ENCODE results near the gene PRR27. TPM values are rescaled to one million over a fixed set of nuclear protein-coding genes. Genes with fewer than 3 reads are reported as not detected.

PRR27 gene
- total RNA-seq (2014; rRNA removed; shearing (Covaris generic)): not detected in 2 replicates
- not detected in 2 replicates for polyA plus RNA-seq (2015; cell fraction: cytosol; rRNA removed)
- polyA plus RNA-seq (2015; cell fraction: nucleus; rRNA removed): not detected in 2 replicates

DNA sequence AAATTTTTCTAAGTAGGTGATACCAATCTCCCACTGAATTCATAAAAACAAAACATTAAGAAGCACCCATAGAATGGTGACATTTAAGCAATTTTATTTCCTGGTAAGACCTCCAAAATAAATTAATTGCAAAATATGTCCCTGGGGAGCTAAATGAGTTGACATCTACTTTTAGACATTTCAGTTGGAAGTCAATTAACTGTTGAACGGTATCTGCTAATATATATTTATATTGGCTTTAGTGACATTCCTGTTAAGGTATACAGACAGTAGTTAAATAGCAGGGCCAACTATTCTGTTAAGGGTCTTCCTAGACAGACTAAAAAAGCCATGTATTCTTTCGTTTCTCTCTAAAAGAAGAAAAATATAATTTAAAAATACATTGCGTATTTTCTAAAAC, at the start of gene PRR27:
Gene PRR27, plus strand, starts transcription at position 301 of the 400 bp plus-strand sequence. CDS start 139 bp downstream, outside the sequence.
- DNase-seq (ENCODE audit: low read depth): no peak

DNA sequence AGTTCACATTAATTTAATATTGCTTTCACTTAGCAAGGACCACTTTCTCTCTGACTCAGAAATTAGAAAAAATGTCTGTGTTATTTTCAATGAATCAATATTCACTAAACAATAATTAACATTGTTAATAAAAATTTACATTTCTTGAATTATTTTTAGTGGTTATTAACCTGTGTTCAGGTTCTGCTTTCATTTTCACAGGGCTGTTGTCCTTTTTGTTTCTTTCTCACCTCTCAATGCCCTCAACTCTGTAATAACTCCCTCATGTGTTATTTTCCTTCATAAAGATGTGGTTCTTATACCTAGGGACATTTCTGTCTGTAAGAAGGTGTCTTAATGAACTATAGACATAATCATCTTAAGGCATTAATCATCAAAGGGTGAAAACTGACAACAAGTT, 43.1 kb upstream of the PRR27 start:
- DNase-seq (ENCODE audit: low read depth): no peak

DNA sequence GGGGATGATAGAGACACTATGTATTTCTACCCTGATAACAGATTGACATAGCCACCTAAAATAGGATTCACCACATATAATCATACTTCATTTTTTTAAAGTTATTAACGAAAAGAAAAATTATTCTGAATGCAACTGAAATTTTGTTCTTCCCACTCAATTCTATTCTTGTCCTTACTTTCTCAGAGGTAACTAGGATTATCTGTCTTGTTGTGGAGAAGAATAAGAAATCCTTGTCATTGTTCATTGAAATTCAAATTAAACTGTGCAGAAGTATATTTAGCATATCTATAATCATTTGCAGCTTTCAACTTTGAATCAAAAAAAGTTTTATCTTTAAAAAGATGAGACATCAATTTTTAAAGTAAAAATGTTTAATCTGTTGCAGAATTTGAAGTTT, 40.4 kb upstream of the PRR27 start:
- no peak for DNase-seq (ENCODE audit: low read depth)

DNA sequence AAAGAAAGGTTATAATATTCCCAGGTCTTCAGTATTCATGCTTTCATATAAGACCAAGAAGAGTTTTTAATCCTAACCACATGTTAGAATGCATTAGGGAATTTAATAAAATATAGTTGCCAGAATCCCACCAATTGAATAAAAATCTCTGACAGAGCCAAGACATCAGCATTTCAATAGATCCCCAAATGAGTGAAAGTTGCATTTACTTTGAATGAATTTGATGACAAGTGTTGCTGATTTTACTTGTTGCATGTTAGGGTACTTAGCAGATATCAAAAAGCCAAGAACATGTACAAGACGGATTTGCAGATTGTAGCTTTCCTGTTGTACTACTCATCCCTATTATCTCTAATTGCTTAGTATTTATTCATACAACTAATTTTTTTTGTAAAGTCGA, 39.9 kb upstream of the PRR27 start:
- no peak for DNase-seq (ENCODE audit: low read depth)

DNA sequence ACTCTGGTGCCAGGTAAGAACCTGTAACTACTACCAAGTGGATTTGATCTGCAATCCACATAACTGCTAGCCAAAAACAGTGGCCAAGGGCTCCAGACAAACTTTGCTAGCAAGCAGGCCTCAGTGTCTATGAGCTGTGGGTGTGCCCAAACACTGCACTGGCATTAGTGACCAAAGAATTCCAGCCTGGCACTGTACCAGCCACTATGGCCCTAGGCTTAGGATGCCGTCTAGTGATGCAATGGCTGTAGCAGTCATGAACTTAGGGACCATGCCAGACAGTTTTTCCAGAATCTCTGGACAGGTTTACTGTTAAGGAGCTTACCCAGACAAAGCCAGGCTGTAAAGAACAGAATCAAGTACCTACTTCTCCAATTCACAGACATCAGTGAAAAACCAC, 33.7 kb upstream of the PRR27 start:
- DNase-seq (ENCODE audit: low read depth): no peak

DNA sequence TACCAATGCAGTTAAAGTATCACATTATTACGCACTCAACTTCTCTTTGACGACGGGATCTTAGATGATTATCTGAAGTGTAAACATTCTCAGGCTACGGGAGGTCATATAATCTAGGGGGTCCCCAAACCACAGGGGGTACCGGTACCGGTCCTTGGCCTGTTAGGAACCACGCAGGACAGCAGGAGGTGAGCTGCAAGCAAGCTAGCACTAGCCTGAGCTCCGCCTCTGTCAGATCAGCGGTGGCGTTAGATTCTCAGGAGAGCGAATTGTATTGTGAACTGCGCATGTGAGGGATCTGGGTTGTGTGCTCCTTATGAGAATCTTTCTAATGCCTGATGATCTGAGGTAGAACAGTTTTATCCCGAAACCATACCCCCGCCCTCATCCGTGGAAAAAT, 20.6 kb upstream of the PRR27 start:
- DNase-seq (ENCODE audit: low read depth): no peak

DNA sequence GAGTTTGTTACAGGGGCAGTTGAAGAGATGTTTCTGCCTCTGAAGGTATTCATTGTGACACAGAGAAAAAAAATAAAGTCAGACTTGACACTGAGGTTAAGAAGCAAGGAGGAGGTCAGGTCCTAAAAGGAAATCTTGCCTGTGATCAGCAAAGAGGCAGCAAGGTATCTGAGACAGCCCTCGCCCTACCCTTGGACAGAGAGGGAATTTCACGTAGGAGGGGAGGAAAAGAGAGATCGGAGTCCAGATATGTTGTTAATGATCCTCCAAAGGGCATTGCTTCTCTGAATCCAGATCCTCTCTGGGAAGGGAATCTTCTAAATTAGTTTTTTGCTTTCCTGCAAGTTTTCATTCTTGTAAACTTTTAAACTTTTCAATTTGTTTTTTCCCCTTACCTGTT, 15.3 kb upstream of the PRR27 start:
- DNase-seq (ENCODE audit: low read depth): no peak

DNA sequence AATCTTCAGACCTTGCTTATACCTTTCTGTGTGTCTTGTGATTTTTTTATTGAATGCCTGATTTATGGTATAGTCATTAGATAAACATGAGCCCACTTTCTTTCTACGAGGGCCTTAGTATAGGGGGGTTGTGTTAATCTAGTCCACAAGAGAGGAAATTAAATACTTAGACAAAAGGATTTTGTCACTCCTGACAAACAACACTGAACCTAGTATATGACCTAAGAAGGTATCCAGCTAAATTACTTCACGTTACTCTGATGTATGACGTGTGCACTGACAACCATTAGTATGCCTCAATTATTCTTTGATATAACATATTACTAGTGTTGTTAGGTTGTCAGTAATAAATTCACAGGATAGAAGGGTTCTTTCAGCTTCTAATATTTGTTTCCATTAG, 2.8 kb upstream of the PRR27 start:
- no peak for DNase-seq (ENCODE audit: low read depth)

DNA sequence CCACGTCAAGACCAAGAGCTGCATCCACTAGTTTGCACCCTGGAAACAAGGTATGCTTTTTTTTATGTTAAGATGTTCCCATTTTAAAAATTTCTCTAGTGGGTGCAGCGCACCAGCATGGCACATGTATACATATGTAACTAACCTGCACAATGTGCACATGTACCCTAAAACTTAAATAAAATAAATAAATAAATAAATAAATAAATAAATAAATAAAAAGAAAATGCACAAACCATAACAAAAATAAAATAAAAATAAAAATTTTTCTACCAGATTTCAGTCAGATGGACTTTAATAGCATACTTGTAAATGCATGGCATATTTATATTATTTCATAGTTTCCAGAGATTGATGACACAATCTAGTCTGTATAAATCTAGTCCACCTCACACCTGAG, 1.9 kb upstream of the PRR27 start:
- DNase-seq (ENCODE audit: low read depth): no peak

DNA sequence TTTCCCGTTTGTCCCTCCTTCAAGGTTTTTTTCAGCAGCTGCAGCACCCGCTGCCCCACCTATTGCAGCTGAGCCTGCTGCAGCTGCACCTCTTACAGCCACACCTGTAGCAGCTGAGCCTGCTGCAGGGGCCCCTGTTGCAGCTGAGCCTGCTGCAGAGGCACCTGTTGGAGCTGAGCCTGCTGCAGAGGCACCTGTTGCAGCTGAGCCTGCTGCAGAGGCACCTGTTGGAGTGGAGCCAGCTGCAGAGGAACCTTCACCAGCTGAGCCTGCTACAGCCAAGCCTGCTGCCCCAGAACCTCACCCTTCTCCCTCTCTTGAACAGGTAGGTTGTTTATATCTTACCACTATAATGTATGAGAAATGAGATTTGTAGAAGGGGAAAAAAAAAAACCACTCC, 4.5 kb downstream of the PRR27 start:
- DNase-seq (ENCODE audit: low read depth): no peak

DNA sequence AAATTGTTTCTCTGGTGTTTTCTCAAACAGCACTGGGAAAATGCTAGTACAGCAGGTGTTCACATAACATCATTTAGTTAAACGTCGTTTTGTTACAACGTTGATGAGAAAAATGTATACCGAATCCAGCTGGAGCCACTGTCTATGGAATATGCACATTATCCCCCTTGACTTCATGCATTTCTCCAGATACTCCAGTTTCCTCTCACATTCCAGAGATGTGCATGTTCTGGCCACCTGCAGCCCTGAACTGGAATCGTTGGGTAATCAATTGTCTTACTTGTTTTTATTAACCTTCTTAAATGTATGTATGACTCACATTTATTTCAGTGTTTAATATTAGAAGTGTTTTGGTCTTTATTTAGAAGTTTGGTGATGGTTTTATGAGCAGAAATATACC, 23.1 kb downstream of the PRR27 start:
- no peak for DNase-seq (ENCODE audit: low read depth)

DNA sequence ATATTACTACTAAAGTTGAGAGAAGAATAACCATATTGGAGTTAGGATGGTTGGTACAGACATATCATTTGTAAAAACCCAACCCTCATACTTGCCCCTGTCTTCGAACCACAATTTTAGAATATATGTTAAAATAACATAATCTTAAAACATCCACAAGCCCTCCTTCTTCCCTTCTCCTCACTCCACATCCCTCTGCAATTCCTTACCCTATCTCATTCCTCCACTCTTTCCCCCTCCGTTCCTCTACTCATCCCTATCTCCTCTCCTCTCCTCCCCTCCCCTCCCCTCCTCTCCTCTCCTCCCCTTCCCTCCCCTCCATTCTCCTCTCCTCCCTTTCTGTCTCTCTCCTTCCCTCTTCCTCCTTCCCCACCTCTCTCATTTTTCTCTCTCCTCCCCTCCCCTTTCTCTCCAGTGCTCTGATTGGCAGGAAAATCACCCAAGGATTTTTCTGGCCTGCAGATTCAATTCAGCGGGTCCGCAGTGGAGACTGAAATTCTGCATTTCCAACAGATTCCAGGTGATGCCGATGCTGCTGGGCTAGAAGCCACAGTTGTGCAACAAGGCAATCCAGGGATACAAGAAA, 24.1 kb downstream of the PRR27 start:
- no peak for DNase-seq (ENCODE audit: low read depth)

DNA sequence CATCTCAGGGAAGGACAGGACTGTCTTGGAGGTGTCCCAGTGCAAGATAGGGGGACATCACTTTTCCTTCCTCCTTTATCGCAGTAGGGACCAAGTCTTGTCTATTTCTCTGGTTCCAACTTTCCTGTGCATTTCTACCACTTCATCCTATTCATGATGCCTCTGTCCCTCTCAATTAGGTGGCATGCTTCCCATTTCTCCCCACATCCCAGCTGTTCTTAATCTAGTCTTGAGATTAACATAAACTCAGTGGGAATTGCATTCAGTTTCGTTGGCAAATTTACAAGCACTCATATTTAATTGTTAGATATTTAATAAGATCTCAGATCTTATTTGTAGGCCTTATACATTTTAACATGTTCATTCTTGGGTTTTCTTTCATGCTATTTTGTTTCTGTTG, 25.8 kb downstream of the PRR27 start:
- DNase-seq (ENCODE audit: low read depth): no peak

DNA sequence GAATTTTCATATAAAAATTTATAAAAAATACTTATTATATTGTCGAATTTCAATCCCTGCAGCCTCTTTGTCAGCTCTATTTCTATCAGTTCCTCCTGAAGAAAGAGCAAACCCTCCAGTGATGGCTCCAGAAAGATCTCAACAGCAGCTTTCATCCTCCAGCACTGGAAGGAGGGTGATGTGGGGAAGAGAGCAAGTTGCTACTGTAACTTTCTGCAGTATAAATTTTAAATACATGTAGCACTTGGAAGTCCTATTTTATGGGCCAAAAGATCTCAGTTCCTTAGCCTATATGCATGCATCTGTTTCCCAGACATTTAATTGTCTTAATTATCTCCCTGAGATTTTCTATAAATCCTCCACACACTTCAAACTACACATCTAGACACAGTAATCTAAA, 27.8 kb downstream of the PRR27 start:
- no peak for DNase-seq (ENCODE audit: low read depth)

DNA sequence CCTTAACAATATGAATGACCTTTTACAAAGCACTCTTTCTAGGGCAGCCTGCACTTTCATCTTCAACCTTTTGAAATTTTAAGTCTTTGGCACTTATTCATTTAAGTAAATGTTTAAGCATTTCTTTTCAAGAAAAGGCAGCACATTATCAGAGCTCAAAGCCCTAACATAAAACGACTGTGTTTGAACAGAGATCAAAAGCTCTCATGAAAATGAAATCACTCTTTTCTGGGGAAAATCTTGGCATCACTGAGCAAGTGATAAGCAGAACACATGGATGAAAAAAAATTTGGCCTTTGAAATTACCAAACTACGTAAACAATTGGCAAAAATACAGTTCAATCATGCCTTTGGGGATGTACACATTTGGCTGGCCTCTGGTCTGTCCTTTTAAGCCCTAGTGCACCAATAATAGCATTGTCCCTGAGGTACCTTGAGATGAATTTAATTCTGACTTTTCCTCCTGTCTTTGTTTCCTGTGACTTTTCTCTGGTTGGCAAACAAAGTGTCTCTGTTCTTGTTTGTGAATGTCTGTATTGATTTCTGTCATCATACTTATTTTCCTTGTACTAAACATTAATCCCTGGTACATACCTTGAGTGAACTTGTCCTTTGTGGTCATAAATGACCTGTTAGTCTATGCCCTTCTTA, 28.6 kb downstream of the PRR27 start:
- DNase-seq (ENCODE audit: low read depth): no peak

DNA sequence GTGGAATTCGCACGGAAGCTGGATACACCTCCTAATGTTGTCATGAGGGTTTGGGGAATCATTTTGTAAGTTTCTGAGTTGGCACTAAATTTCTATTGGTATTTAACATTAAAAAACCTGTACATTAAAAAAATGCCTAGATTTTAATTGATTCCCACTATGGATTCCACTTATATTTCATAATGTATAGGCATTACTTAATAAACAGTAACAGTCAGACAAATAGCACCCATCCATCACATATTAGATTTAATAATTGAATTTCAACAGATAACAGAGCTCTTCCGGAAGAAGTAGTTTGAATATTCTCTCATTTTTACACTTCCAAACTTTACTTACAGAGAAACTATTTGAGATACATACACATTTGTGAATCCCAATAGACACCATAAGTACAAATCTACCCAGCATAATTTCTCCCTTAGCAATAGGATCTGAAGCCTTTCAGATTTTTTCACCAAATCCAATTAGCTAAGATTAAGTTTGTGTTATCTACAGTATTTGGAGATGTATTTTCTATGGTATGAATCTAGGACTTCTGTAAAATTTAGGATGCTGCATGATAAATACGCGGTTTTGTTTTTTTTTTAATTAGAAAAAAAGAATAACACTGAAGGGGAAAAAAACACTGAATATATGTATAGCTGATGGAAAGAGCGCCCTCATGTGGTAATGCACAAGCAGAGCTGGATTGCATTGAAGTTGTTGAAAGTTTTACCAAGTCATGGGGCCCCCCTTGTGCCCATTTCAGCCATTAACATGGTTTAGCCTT, 29.3 kb downstream of the PRR27 start:
- peak; percentile 56 for DNase-seq (ENCODE audit: low read depth)

DNA sequence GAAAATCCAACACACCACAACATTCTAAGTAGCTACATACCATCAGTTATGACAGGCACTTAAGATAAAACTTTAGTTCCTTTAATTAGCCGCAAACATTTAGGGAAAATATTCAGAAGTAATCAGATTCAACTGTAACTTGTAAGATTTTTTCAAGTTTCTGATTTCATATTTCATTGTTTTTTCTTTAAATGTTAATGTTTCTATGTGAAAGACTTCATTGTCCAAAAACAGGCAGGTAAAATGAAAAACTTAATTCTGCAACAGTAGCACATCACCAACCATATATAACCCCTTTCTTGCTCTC, 29.9 kb downstream of the PRR27 start:
- no peak for DNase-seq (ENCODE audit: low read depth)

DNA sequence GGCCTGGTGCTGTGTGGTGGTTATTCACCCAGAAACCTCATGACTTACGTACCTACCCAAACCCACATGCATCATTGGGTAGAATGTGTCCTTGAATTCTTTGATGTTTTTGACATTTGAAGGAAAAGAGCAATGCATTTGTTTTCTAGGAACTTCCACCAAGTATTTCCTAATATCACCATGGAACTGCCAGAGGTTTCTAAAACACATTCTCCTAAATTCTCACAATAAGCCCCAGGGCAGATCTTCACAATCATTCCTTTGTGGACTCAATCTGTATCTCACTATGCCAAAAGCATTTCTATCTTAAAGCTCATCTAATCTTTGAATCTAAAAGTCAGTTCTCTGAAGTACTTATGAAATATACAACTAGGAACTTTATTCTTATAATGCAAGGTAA, 33.2 kb downstream of the PRR27 start:
- DNase-seq (ENCODE audit: low read depth): no peak

DNA sequence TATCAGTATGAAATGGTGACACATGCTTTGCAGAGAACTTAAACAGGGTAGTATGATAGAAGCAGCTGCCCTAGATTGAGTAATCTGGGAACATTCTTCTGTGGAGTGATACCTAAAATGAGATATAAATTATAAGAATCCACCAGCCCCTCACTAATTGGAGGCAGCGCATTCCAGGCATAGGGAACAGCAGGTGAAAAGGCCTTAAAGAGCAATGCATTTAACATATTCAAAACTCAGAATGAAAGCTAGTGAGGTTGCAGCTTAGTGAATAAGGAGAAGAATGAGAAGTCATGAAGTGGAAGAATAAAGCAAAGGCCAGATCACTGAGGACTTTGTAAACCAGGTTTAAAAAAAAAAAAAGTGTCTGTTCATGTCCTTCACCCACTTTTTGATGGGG, 36.5 kb downstream of the PRR27 start:
- no peak for DNase-seq (ENCODE audit: low read depth)

DNA sequence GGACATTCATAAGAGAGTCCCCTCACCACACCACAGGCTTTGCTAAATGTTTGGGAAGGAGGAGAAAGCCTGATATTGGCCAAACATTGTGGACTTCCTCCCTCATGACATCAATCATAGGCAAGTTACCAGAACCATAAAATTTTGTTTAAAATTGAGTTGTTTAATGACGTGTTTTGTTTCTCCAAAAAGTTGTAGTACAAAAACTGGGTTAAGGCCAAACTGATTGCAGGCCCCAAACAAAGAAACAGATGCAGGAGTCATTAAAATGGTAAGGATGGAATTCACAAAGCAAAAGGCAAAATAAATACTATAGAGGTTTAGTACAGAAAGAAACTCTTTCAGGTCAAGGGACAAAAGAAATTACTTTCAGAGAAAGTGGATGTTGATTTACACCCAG, 37.6 kb downstream of the PRR27 start:
- no peak for DNase-seq (ENCODE audit: low read depth)

DNA sequence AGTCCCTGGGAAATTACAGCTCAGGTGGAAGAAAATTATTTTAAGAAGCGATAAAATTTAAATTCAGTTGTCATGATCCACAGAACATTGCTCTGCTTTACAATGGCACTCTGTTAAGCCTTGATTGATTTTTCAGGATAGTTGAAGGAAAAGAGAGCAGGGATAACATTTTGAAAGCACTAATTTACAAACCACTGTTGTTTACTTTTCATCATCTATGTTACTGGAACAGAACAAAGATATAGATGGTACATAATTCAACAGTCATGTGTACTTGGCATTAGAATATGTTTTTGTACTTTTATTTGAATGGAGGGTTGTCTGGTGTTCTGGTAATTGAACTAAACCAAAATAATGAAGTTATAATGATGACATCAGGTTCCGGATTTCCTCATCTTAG, 38.9 kb downstream of the PRR27 start:
- no peak for DNase-seq (ENCODE audit: low read depth)

DNA sequence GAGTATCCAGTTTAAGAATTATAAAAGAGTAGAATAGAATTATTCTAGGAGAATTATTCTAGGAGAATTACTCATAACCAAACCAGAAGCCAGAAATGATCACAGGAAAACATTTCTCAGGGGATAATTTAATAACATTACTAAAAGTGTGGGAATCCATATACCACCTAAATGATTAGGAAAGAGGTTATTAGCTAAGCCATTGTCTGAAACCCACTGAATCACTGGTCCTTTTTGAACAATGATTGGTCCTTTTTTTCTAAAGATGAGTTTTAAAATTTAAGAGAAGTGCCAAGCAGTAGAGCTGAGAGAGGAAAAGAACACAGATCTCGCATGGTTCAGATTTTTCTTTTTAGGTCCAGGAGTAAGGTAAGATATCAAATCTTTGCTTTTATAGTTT, 41.4 kb downstream of the PRR27 start, which contains the start of gene ODAM:
Gene ODAM, plus strand, starts transcription at position 301 of the 400 bp plus-strand sequence. CDS start 819 bp downstream, outside the sequence.
- no peak for DNase-seq (ENCODE audit: low read depth)

DNA sequence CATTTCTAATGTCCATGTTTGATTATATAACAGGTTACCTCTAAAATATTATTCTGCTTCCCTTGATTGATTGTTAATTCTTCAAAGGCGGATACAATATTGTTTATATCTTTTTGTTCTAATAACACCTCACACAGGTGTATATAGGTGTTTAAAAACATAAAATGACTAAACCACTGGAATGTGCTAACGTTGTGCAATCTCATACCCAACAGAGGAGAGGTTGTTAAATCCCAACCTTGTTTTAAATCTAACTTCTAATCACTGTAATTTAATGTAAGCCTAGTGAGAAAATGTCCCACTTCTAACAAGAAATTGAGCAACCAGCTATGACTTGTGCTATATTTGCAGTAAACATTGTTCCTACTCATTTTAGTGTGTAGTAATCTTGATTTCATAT, 42.8 kb downstream of the PRR27 start:
- no peak for DNase-seq (ENCODE audit: low read depth)

All from HT1080 (cell line).